ENCODE data around the gene PSD4. TPM values are rescaled to one million over a fixed set of nuclear protein-coding genes. Genes with fewer than 3 reads are reported as not detected.

PSD4 gene
- total RNA-seq, 1 donor from 2014 or later = 39.0 TPM

DNA sequence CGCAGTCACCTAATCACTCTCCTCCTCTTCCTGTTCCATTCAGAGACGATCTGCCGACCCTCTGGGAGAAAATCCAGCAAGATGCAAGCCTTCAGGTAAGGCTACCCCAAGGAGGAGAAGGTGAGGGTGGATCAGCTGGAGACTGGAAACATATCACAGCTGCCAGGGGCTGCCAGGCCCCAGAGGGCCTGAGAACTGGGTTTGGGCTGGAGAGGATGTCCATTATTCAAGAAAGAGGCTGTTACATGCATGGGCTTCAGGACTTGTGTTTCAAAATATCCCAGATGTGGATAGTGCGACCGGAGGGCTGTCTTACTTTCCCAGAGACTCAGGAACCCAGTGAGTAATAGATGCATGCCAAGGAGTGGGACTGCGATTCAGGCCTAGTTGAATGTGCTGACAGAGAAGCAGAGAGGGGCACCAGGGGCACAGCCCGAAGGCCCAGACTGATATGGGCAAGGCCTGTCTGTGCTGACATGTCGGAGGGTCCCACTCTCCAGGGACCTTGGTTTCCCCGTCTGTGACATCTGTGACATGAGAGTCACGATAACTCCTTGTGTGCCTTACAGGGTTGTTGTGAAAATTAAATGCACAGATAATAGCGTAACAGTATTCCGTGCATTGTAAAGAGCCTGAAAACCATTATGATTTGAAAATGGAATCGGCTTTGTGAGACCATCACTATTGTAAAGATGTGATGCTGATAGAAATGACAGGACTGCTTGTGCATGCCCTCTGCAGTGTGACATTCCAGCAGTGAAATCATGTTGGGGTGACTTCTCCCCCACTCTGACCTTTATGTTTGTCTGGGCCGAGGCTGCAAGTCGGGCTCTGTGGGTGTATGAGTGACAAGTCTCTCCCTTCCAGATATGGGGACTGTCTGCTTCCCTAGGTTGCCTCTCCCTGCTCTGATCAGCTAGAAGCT is 45.9 kb upstream of the PSD4 start:
- H3K4me1 ChIP-seq = no peaks in the 10 kb centered on the region
- intact Hi-C loops (cut with DNase I) = no loop called here
- TF ChIP-seq POLR2AphosphoS5 (IDR thresholded peaks at IDR 0.05; ENCODE audit: insufficient read depth in 1 of 2, low read depth in 1 of 2) (no peak), POLR2A (IDR thresholded peaks at IDR 0.05) (no peak)
- TF ChIP-seq, protein P1, sequence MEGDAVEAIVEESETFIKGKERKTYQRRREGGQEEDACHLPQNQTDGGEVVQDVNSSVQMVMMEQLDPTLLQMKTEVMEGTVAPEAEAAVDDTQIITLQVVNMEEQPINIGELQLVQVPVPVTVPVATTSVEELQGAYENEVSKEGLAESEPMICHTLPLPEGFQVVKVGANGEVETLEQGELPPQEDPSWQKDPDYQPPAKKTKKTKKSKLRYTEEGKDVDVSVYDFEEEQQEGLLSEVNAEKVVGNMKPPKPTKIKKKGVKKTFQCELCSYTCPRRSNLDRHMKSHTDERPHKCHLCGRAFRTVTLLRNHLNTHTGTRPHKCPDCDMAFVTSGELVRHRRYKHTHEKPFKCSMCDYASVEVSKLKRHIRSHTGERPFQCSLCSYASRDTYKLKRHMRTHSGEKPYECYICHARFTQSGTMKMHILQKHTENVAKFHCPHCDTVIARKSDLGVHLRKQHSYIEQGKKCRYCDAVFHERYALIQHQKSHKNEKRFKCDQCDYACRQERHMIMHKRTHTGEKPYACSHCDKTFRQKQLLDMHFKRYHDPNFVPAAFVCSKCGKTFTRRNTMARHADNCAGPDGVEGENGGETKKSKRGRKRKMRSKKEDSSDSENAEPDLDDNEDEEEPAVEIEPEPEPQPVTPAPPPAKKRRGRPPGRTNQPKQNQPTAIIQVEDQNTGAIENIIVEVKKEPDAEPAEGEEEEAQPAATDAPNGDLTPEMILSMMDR (IDR thresholded peaks at IDR 0.05) = no peak
- peak in 1 of 2 donors; percentile 79 for DNase-seq (ENCODE audit: extremely low spot score in 2 of 2)
- H3K9me3 ChIP-seq = no peaks in the 10 kb centered on the region
- no peak overlapping the region for H3K27ac ChIP-seq
- no peak overlapping the region for H3K4me3 ChIP-seq
- H3K36me3 ChIP-seq = no peaks in the 10 kb centered on the region
- no peaks in the 10 kb centered on the region for H3K27me3 ChIP-seq

- H3K27ac ChIP-seq = no peak overlapping the region
Measured at GRCh38 chr2:113129519-113130078, 44.2 kb upstream of the PSD4 start.

GRCh38 chr2:113131352-113132185 is 42.2 kb upstream of the PSD4 start:
- Histone ChIP-seq H3K4me3 (no peak overlapping the region), H3K9me3 (no peaks in the 10 kb centered on the region), H3K4me1 (no peaks in the 10 kb centered on the region), H3K27ac (no peak overlapping the region), H3K27me3 (no peaks in the 10 kb centered on the region), H3K36me3 (no peaks in the 10 kb centered on the region)
- DNase-seq (ENCODE audit: extremely low spot score in 2 of 2) = peak in 1 of 2 donors; percentile 67
- no peak for TF ChIP-seq POLR2A (IDR thresholded peaks at IDR 0.05)
- TF ChIP-seq POLR2AphosphoS5 (IDR thresholded peaks at IDR 0.05; ENCODE audit: insufficient read depth in 1 of 2, low read depth in 1 of 2) = no peak
- TF ChIP-seq, protein P1 (IDR thresholded peaks at IDR 0.05) = no peak
- intact Hi-C loops (cut with DNase I) = no loop called here

More at GRCh38 chr2:113129519-113130078, 44.2 kb upstream of the PSD4 start:
- intact Hi-C loops (cut with DNase I) = no loop called here
- Histone ChIP-seq H3K36me3 (no peaks in the 10 kb centered on the region), H3K9me3 (no peaks in the 10 kb centered on the region), H3K4me3 (no peak overlapping the region), H3K4me1 (no peaks in the 10 kb centered on the region), H3K27me3 (no peaks in the 10 kb centered on the region)
- no peak for DNase-seq (ENCODE audit: extremely low spot score in 2 of 2)
- TF ChIP-seq POLR2AphosphoS5 (IDR thresholded peaks at IDR 0.05; ENCODE audit: insufficient read depth in 1 of 2, low read depth in 1 of 2) (no peak), POLR2A (IDR thresholded peaks at IDR 0.05) (no peak)
- TF ChIP-seq, protein P1 (IDR thresholded peaks at IDR 0.05) = no peak

DNA sequence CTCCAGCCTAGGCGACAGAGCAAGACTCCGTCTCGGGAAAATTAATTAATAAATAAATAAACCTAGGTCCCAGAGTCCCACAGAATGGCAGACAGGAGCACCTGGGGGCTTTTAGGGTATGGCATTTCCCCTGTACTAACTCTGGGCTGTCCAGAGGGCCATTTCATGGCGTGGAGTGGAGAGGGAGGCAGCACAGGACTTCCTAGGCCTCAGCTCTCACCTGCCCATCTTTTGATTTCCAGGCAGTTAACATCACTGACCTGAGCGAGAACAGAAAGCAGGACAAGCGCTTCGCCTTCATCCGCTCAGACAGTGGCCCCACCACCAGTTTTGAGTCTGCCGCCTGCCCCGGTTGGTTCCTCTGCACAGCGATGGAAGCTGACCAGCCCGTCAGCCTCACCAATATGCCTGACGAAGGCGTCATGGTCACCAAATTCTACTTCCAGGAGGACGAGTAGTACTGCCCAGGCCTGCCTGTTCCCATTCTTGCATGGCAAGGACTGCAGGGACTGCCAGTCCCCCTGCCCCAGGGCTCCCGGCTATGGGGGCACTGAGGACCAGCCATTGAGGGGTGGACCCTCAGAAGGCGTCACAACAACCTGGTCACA is 41.3 kb upstream of the PSD4 start:
- Histone ChIP-seq H3K36me3 (no peaks in the 10 kb centered on the region), H3K9me3 (no peaks in the 10 kb centered on the region), H3K4me1 (no peaks in the 10 kb centered on the region), H3K4me3 (no peak overlapping the region), H3K27ac (no peak overlapping the region), H3K27me3 (no peaks in the 10 kb centered on the region)
- intact Hi-C loops (cut with DNase I) = no loop called here
- TF ChIP-seq POLR2A (IDR thresholded peaks at IDR 0.05) (no peak), POLR2AphosphoS5 (IDR thresholded peaks at IDR 0.05; ENCODE audit: insufficient read depth in 1 of 2, low read depth in 1 of 2) (peak in 1 of 2 donors; percentile 24)
- TF ChIP-seq, protein P1 (IDR thresholded peaks at IDR 0.05) = no peak
- peak in 1 of 2 donors; percentile 84 for DNase-seq (ENCODE audit: extremely low spot score in 2 of 2)

Data from vagina (tissue), 2 donors.